Fibroblast of upper back skin (primary cell): ENCODE data around the gene TBC1D5.

ENCODE experiments used
- DNase-seq: peaks from one replicate; pipeline ENCODE4 v3.0.0-alpha.2; 2013

Gene TBC1D5

DNA sequence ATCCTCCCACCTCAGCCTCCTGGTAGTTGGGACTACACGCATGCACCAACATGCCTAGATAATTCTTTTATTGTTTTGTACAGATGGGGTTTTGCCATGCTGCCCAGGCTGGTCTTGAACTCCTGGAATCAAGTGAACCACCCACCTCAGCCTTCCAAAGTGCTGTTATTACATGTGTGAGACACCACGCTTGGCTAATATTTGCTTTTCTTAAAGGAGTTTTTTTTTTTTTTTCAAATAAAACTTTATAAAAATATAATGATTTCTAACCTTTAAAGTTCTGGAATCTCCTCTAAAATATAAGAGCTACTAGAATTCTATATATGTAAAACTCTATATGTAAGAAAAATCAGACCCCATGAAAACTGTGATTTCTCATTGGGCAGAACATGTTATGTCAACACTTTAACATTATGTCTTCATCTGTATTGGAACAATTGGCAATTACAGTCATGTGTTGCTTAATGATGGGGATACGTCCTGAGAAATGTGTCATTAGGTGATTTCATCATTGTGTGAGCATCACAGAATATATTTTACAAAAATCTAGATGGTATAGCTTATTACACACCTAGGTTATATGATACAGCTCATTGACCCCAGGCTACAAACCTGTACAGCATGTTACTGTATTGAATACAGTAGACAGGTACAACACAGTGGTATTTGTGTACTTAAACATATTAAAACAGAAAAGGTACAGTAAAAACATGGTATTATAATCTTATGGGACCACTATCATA lies 480.6 kb downstream of the TBC1D5 start:
- no peak for DNase-seq

DNA sequence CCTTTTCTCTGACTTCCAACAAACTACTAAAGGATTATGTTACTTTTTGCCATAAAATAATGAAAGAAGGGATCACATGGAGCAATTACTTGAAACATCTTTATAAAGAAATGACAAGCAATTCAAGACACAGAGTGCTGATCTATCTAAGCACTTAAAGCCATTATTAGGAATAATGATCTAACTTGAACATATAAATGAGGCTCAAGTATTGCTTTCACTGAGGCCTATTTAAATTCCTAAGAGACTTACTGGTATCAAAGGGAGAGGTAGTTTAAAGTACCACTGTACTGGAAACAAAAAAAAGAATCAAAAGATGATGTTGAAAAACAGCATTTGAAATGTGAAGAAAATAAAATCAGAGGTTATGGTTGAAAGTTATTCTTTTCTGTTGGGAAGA lies 482.2 kb downstream of the TBC1D5 start:
- DNase-seq: no peak

DNA sequence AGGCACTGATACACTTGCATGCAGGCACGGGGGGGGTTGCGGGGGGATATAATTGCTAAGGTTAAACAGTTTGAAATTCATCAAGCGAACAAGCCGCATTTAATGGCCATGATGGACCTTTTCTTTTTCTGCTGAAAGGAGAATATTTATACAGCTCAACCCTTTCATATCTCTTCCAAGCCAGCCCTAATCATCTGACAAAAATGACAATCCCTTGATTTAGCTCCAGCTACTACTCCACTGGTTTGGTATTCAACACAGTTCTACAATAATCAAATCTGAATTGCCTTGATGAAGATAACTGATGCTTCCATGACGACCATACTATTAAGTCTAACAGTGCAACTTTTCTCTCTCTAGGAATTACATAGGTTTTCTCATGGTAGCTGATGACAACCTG lies 482.7 kb downstream of the TBC1D5 start:
- DNase-seq: no peak

DNA sequence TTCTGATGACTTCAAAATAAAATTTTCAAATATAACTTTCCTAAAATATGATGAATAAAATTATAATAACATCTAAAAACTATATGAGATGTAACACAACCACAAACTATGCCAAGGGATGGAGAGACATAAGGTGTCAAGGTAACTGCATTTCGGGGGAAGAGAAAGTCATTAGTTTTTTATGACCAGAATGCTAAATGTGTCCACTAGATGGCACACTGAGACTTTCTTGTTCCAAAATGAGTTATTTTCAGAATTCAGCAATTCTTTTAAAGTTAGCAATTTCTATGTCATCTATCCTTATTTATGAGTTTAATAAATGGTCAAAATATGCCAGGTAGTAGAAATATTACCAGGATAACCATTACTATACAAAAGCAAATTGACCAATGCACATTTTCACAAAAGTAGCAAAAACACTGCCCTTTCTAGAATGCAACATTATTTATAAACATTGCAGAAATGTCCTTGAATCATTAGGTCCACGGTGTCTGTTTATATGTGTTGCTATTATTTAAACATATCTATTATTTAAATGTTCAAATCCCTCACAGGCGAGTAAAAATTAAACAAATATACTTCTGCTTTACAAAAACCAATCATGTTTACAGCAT lies 483.5 kb downstream of the TBC1D5 start:
- DNase-seq: peak; percentile 33

DNA sequence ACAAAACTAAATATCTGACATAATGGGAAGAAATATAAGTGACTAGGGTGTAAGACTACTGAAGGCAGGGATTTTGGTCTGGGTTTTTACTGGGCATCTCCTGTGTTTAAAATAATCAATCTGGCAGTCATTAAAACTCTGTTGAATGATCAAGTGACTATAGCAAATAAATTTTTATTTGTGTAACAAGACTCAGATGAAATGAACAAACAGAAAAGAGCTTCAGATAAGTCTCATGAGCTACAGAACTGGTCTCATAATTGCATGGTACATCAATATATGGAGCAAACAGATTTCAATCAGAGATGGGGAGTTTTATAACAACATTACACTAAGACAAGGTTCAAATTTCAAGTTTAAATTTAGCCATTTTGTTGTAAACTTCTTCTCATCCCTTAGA lies 485.2 kb downstream of the TBC1D5 start:
- no peak for DNase-seq

DNA sequence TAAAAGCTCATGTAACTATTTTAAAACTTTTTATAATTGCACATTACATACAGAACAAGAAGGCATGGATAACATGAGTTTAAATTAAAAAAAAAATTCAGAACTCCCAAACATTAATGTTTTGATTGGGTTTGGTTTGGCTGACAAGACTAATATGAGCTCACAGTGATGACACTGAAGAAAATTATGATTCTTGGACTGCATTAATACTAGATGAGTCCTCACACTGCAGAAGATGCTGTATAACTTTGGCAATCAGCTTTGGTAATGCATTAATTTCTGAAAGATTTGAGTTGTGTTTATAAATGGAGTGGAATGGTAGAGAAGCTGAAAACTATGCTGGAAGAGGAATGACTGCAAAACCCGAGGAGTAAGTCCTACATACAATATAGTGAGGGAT lies 498.8 kb downstream of the TBC1D5 start:
- peak; percentile 51 for DNase-seq

DNA sequence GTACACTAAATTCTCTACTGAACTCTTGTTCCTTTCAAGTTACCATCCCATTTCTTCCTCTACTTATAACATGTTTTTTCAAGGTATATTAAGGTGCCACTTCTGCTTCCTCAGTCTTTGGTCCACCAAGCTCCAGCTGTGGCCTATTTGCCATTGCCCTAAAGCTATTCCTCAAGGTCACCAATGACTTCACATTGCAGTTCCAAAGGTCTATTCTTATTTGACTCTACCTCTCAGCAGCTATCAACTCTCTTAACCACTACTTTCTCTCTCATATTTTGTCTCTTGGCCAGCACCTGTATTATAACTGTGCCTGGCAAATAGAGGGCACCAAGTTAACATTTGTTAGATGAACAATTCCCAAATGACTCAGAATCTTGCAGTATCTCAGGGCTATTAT lies 503.0 kb downstream of the TBC1D5 start:
- DNase-seq: no peak

DNA sequence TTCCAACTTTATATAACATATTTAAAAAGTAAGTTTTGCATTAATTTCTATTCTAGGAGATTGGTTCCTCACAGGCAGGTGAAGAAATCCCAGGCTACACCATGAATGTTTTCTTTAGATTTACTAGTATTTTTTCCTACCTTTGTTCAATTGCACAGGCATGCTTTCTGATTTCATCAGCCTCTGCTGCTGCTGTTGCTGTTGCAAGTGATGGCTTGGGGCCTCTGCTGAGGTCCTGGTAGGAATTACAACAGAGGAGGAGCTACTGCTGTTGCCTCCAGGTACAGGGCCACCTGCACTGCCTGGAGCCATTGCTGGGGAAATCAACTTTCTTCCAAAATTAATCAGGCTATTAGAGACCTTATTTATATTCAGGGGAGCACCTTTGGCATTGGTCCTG lies 504.4 kb downstream of the TBC1D5 start:
- DNase-seq: peak; percentile 62

DNA sequence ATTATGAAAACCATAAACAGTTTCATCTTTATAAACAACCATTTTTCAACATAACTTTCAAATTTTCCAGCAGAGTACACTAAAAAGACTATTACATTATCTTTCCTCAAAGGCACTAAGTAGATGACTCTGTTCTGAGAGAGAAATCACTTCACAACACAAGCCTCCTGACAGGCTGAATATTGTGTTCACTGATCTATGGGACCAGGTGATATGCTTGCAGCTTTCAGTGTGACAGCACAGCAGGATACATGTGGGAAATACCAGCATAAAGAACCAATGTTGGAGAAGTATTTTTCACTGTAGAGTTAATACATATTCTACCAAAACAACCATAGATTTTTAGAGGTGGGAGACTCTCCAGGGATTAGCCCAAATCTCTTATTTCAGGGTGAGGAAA lies 507.1 kb downstream of the TBC1D5 start:
- DNase-seq: no peak

DNA sequence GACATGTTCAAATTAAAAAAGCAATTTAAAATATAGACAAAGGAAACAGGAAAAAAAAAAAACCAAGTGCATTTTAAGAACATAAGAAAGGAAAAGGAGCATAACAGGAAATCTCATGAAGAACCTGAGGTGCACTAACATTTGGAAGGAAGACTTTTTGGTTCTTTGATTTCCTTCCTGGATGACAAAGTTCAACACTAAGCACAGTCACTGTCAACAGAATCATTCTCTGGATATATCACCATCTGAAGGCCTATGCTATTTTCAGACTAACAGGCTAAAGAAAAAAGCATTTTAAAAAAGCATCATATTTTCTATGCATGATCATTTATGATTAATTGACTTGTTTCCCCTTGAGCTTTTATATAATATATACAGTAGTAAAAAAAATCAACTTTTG lies 508.0 kb downstream of the TBC1D5 start:
- DNase-seq: no peak

DNA sequence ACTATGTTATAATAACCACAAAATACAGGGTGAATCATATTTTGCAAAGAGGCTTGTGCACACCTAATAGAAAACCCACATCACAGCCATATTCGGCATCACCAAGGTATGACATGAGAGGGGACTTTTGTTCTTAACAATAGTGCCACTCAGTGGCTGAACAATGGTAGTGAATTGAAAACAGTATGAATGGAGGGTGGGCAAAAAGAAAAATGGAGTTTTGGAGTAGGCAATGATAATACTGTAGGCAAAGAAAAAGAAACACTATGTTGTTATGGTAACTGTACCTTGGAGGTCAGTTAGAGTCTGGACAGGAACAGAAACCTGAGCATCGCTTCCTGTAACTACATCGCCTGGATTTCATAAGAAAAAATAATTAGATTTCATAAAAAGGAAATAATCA lies 509.0 kb downstream of the TBC1D5 start:
- DNase-seq: peak; percentile 71

DNA sequence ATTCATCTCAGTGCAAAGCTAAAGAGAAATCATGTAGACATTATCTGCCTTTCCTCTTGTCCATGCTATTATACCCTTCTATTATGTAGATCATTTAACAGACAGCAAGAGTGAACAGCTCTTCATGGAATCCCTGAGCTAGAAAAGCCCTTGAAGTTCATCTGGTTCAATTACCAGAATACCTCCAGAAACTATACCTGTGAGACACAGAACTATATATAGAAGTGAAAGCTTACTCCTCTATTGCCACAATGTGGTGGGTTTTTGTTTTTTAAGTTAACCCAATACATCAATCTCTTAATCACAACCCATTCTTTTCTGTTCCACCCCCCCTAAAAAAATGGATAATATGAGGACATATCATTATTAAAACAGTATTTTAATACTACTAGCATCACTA lies 510.0 kb downstream of the TBC1D5 start:
- DNase-seq: no peak

DNA sequence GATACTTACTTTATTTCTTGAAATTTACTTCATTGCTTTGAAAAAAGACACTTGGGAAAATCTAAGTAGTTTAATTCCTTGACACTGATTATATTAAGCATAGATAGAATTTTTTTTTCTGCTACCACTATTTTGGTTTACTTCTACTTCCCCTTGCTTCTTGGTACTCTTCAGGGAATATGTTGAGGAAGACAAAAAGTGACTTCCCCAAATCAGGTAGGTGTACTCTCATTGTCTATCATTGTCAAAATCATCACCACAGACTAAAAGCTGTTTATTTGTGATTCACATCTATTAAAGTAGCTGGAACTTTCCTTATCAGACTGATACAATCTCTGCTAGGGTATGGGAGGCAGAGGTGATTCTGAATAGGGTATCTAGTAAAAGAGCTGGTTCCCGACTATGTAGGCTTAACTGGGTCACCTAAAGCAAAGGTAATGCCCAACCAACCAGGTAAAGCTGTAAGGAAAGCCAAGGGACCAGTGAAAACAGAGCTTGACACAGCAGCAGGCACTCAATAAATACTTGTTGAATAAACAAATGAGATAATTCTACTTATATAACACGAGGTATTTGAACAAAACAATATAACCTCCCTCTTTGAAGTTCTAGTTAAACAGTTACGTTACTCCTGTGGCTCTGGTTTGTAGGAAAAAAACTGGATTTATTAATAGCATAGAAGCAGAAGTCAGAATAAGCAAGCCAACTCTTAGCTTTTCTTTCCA lies 510.7 kb downstream of the TBC1D5 start:
- no peak for DNase-seq

DNA sequence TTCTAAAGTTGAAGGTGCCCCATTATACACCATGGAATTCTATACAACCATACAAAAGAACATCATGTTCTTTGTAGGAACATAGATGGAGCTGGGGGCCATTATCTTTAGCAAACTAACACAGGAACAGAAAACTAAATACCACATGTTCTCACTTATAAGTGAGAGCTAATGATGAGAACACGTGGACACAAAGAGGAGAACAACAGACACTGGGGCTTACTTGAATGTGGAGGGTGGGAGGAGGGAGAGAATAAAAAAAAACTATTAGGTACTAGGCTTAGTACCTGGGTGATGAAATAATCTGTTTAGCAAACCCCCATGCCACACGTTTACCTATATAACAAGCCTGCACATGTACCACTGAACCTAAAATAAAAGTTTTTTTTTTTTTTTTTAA lies 515.0 kb downstream of the TBC1D5 start:
- no peak for DNase-seq

DNA sequence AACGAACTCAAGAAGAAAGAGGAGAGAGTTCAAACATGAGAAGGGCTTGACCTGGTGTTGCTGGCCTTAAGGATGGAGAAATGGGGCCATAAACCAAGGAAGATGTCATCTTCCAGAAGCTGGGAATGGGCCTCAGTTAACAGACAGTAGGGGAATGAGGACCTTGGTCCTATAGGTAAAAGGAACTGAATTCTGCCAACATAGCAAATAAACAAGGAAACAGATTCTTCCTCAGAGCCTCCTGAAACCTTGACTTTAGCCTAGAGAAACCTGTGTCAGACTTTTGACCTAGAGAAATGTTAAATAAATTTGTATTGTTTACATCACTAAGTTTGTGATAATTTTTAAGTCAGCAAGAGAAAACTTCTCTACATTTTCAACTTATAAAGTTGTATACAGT lies 520.9 kb downstream of the TBC1D5 start:
- no peak for DNase-seq

DNA sequence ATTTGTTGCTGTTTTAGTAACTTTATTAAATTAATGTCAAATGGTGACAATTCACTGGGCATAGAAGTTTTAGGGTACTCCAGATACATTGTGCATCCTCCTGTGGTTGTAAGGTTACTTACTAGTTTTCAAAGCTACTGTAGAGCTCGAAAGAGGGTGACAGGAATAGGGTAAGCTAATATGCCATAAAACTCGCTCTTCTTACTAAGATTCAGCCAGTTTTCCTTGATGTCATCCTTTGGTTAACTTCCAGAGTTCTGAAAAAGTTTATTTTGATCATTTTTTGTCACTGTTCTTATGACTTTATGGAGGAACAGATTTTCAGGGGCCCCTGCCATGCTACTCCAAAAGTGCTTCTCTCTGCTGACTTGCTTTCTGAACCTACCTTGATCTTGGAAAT lies 522.8 kb downstream of the TBC1D5 start:
- DNase-seq: no peak

DNA sequence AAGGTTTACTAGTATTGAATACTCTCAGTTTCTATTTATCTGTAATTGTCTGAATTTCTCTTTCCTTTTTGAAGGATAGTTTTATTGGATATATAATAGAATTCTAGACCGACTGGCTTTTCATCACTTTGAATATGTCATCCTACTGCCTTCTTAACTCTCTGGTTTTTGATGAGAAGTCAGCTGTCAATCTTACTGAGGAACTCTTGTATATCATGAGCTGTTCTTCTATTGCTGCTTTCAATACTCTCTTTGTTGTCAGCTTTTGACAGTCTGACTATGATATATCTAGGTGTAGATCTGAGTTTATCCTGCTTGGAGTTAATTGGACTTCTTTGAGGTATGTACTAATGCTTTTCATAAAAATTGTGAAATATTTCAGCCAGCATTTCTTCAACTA lies 523.8 kb downstream of the TBC1D5 start:
- no peak for DNase-seq

DNA sequence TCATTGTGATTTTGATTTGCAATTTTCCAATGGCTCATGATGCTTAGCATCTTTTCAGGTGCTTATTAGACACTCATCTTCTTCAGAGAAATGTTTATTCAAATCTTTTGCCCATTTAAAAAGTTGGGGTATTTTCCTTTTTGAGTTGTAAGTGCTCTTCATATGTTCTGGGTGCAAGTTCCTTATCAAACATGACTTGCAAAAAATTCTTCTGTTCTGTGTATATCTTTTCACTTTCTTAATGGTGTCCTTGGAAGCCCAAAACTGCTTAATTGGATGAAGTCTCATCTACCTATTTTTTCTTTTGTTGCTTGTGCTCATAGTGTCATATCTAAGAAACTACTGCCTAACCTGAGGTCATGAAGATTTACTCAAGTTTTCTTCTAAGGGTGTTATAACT lies 524.8 kb downstream of the TBC1D5 start:
- no peak for DNase-seq

DNA sequence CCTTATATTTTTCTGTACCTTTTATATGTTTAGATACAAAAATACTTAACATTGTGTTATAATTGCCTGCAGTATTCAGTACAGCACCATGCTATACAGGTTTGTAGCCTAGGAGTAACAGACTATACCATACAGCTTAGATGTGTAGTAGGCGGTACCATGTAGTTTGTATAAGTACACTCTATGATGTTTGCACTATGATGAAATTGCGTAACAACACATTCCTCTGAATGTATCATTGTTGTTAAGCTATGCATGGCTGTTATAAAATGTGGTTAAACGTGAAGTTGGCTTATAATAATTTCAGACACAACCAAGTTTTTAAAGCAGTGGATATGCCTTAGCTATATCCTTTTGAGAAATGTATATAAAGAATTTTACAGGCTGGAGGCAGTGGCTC lies 529.3 kb downstream of the TBC1D5 start:
- DNase-seq: peak; percentile 61

DNA sequence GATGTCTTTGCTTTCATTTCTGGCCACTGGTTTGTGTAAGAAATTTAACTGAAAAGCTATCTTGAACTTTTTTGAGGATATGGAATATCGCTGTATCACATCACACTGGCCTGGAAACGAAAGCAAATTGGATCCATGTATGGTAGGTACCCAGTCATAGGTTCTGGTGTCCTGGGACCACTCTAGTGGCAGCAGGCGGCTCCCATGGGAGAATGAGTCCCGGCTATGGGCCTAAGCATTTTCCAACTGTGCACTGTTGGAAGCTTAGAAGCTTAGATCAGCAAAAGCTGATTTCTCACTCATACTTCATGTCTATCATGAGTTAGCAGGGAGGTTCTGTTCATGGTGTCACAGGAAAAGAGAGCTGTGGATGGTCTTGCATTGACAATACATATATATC lies 534.5 kb downstream of the TBC1D5 start:
- no peak for DNase-seq

DNA sequence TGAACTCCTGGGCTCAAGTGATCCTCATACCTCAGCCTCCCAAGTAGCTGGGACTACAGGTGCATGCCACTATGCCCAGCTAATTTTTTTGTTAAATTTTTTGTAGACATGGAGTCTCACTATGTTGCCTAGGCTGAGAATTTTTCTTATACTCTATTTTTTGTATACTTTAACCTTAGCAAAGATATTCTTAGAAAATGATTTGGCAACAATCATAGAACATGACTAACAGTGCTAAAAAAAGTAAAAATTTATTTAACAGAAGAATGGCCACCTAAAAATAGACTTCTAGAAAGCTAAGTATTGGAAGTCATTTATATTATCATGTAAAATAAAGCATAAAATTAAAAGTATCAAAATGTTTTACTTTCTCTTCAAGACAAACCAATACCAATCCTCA lies 535.4 kb downstream of the TBC1D5 start:
- DNase-seq: no peak

DNA sequence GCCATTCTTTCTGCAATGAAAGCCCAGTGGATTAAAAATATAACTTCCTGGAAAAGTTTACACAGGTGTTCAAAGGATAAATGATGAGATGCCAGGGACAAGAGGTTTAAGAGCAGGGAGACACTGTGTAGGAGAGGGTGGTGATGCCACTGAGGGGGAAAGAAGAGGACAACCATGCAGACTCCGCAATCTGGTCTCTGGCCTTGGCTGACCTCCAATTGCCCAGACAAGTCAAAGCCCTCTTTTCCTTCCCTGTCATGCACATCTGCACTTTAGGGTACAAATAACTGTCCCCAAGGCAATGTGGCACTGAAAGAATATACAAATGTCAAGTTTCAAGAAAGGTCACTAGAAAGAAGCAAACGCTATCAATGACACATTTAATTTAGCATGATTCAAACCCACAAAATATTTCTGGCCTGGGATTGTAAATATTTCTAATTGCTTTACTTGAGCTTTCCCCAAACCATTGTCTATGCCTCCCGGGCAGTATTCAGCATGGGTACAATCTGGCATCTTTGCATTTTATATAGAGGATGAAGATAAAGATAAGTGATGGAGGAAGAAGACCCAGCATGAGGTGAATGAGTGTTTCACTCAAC lies 538.3 kb downstream of the TBC1D5 start:
- no peak for DNase-seq

DNA sequence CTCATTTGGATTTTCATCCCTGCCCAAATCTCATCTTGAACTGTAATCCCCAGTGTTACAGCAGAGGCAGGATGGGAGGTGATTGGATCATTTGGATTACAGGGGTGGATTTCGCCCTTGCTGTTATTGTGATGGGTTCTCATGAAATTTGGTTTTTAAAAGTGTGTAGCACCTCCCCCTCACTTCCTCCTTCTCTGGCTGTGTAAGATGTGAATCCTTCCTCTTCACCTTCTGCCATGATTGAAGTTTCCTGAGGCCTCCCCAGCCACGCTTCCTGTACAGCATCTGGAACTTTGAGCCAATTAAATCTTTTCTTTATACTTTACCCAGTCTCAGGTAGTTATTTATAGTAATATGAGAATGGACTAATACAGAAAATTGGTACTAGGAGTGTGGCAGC lies 540.9 kb downstream of the TBC1D5 start:
- DNase-seq: no peak
